Type B pancreatic cell (in vitro differentiated cells): ENCODE results near the gene METTL26. TPM values are rescaled to one million over a fixed set of nuclear protein-coding genes. Genes with fewer than 3 reads are reported as not detected.
A peak's percentile ranks its signal among the peaks of the same experiment; 100 is the strongest.

Experiments used
- DNase-seq: peaks from one replicate; pipeline ENCODE4 v3.0.0; 2021; ENCODE audit warnings: mixed read lengths; ENCODE audit not compliant: unreplicated experiment; ENCODE audit errors: extremely low spot score
- H3K27ac Mint-ChIP-seq: 2 replicates; pipeline ENCODE4 v1.8.0; 2021; ENCODE audit warnings: mild to moderate bottlenecking, mixed read lengths
- H3K27me3 Mint-ChIP-seq: 2 replicates; pipeline ENCODE4 v1.8.0; 2021; ENCODE audit warnings: mixed read lengths
- H3K36me3 Mint-ChIP-seq: 2 replicates; pipeline ENCODE4 v1.8.0; 2021; ENCODE audit warnings: mixed read lengths
- H3K4me1 Mint-ChIP-seq: one replicate; pipeline ENCODE4 v1.8.0; 2021; ENCODE audit warnings: mixed read lengths; ENCODE audit not compliant: unreplicated experiment
- H3K4me3 Mint-ChIP-seq: 2 replicates; pipeline ENCODE4 v1.8.0; 2021; ENCODE audit warnings: mild to moderate bottlenecking, mixed read lengths
- H3K9me3 Mint-ChIP-seq: 2 replicates; pipeline ENCODE4 v1.8.0; 2021; ENCODE audit warnings: mixed read lengths
- CTCF ChIP-seq: fragments of 200-600 bp; sonication (generic); conservative IDR thresholded peaks from 2 replicates; pipeline ENCODE4 v1.5.0; 2021; ENCODE audit warnings: antibody characterized with exemption, mild to moderate bottlenecking
- total RNA-seq: library from RNA; stranded (reverse); gene quantifications from 2 replicates; pipeline ENCODE4 v1.2.1, GENCODE V29; 2021; ENCODE audit warnings: low replicate concordance

Gene METTL26
- total RNA-seq, 1 donor from 2014 or later: 77.0 TPM

GRCh38 chr16:589658-590187 lies 46.4 kb downstream of the METTL26 start, which contains the start of gene RAB40C:
Gene RAB40C (plus strand): TSS chr16:590066. CDS start chr16:590292, 226 bp downstream.
- H3K4me1 Mint-ChIP-seq: peaks cover 37% of the 10 kb centered on the region
- H3K27me3 Mint-ChIP-seq: no peaks in the 10 kb centered on the region
- H3K27ac Mint-ChIP-seq: peak within 1 kb of the TSS; percentile 99

DNA sequence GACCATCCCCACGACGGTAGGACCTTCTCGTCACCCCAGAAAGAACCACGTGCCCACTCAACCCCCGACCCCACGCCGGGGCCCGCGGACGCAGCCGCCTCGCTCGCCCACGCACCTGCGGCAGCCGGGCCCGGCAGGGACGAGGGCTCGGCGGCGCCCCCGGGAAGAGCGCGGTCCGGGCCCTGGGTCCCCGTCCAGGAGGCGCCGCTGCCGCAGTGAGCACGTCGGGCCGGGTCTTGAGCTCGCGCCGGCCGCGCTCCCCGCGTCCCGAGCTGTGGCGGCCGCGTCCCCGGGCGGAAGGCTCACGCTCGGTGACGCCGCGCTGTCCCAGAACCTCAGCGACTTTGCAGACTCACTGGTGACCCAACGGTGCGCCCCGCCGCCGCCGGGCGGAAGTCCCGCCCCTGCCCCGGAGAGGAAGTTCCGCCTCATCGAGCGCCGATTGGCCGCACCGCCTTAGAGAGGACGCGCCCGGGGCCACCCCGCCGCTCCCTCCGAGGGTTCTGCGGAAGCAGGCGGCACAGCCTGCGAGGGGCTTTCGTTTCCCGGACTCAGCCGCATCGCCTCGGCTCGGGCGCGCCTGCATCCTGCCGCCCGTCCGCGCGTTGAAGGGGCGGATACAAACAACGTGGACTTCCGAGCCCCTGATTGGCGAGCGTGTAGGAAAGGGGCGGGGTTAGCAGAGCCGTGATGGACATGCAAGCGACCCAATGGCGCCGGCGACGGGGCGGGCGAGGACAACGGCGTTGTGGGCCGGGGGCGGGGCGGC lies 47.0 kb downstream of the METTL26 start:
- no peaks in the 10 kb centered on the region for H3K27me3 Mint-ChIP-seq
- peak; percentile 99 for DNase-seq
- no peak for TF ChIP-seq CTCF
- no peaks in the 10 kb centered on the region for H3K9me3 Mint-ChIP-seq
- peaks cover 4% of the 10 kb centered on the region for H3K36me3 Mint-ChIP-seq
- peak overlapping the region; percentile 98 for H3K4me3 Mint-ChIP-seq
- peak overlapping the region; percentile 99 for H3K27ac Mint-ChIP-seq
- H3K4me1 Mint-ChIP-seq: peaks cover 31% of the 10 kb centered on the region

More at GRCh38 chr16:589658-590187, 46.4 kb downstream of the METTL26 start, which contains the start of gene RAB40C:
- peak; percentile 99 for DNase-seq
- peak within 1 kb of the TSS; percentile 98 for H3K4me3 Mint-ChIP-seq
- peaks cover 4% of the 10 kb centered on the region for H3K36me3 Mint-ChIP-seq
- no peaks in the 10 kb centered on the region for H3K9me3 Mint-ChIP-seq
- no peak for TF ChIP-seq CTCF

DNA sequence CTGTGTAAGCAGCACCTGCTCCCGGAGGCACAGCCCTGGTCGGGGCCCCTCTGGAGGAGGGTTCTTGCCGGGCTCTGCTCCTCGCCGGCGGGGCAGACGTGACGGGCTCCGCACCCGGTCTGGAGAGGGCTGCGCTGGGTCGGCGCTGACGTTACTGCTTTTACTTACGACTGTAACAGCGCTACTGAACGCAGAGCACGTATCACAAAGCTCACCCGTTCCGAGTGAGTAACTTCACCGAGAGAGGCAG lies 47.5 kb downstream of the METTL26 start:
- Mint-ChIP-seq H3K9me3 (no peaks in the 10 kb centered on the region), H3K27ac (peak overlapping the region; percentile 99), H3K36me3 (peaks cover 4% of the 10 kb centered on the region), H3K27me3 (no peaks in the 10 kb centered on the region), H3K4me1 (peaks cover 28% of the 10 kb centered on the region), H3K4me3 (peak overlapping the region; percentile 96)
- no peak for DNase-seq
- no peak for TF ChIP-seq CTCF

DNA sequence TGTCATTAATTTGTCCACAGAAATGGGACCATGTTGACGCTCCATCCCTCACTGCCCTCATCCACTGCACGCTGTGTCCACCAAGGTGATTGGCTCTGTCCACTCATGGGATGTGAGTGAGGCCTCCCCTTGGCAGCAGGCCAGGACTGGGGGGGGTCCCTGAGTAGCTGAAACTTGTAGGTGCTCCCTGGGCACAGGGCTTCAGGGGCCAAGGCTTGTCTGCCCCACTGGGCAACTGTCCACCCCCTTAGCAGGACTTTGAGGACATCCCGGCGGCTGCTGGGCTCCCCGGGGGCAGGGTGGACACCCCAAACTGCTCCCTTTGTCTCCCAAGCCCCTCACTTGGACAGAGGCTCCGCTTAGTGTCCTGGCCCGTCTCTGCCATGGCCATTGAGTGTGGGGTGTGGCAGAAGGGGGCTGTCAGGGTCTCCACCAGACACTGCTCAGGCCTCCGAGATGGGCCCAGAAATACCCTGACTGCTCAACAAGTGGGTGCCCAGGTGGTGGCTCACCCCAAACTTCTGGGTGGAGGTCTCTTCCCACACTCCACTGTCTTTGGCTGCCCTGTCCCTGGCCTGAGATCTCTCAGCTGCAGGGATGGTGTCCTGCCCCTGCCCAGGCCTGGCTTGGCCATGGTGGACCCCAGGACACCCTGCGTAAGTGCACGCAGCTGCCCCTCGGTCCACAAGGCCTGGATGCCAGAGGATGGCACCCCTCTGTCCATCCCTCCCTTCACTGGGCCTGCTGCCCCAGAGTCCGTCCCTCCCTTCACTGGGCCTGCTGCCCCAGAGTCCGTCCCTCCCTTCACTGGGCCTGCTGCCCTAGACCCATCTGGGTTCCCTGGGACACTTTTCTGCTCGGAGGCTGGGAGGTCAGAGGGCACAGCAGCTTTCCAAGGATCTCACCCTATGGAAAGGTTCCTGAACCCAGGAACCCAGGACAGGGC lies 49.2 kb downstream of the METTL26 start:
- Mint-ChIP-seq H3K36me3 (peaks cover 4% of the 10 kb centered on the region), H3K9me3 (no peaks in the 10 kb centered on the region), H3K27me3 (no peaks in the 10 kb centered on the region), H3K27ac (peak overlapping the region; percentile 84), H3K4me3 (peak overlapping the region; percentile 86), H3K4me1 (peaks cover 20% of the 10 kb centered on the region)
- no peak for TF ChIP-seq CTCF
- no peak for DNase-seq

DNA sequence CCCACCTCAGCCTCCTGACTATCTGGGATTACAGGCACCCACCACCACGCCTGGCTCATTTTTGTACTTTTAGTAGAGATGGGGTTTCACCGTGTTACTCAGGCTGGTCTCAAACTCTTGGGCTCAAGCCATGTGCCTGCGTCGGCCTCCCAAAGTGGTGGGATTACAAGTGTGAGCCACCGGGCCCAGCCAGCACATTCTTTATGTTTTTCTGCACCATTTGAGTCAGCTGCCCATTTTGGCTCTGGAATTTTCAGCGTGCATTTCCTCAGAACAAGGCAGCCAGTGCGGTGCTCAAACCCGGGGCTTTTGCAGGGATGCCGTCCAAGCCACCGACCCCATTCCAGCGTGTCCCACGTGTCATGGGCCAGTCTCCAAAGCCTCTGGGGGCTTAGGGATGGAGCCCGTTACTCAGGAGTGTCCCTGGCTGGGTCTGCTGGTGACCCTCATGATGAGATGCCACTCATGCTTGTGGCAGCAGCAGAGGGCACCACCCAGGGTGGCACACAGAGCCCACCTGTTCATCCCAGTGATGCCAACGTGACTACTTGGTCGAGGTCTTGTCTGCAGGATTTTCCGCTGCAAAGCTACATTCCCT lies 50.0 kb downstream of the METTL26 start:
- Mint-ChIP-seq H3K4me3 (no peak overlapping the region), H3K9me3 (no peaks in the 10 kb centered on the region), H3K4me1 (peaks cover 17% of the 10 kb centered on the region), H3K27me3 (no peaks in the 10 kb centered on the region), H3K27ac (no peak overlapping the region), H3K36me3 (peaks cover 4% of the 10 kb centered on the region)
- DNase-seq: no peak
- TF ChIP-seq CTCF: no peak
